AG10803 (cell line): ENCODE measurements around the gene GTPBP6.
A peak's percentile ranks its signal among the peaks of the same experiment; 100 is the strongest.

ENCODE experiments used
- DNase-seq: peaks from one replicate; pipeline ENCODE4 v3.0.0; 2010; ENCODE audit warnings: low read depth
- H3K4me3 ChIP-seq: 2 replicates; pipeline ENCODE4 v1.5.1; 2011; ENCODE audit warnings: mild to moderate bottlenecking, low read length, control low read depth
- CTCF ChIP-seq: conservative IDR thresholded peaks from 2 replicates; pipeline ENCODE4 v1.5.1; 2011; ENCODE audit warnings: mild to moderate bottlenecking, low read length, control low read depth, inconsistent platforms

The GTPBP6 gene

GRCh38 chrX:361231-362145, 42.9 kb upstream of the GTPBP6 start:
- no peak for DNase-seq
- TF ChIP-seq CTCF: no peak
- no peak overlapping the region for H3K4me3 ChIP-seq

GRCh38 chrX:360496-361150, 42.0 kb upstream of the GTPBP6 start:
- no peak for DNase-seq
- no peak overlapping the region for H3K4me3 ChIP-seq
- TF ChIP-seq CTCF: no peak

- TF ChIP-seq CTCF: no peak
- no peak overlapping the region for H3K4me3 ChIP-seq
- DNase-seq: no peak
Measured at GRCh38 chrX:358651-359143, 40.1 kb upstream of the GTPBP6 start.

GRCh38 chrX:357693-358471, 39.3 kb upstream of the GTPBP6 start:
- peak; percentile 34 for DNase-seq
- no peak for TF ChIP-seq CTCF
- no peak overlapping the region for H3K4me3 ChIP-seq

- no peak for DNase-seq
- H3K4me3 ChIP-seq: no peak overlapping the region
- no peak for TF ChIP-seq CTCF
Measured at GRCh38 chrX:357035-357692, 38.6 kb upstream of the GTPBP6 start.

GRCh38 chrX:356385-357034, 37.9 kb upstream of the GTPBP6 start:
- no peak for TF ChIP-seq CTCF
- H3K4me3 ChIP-seq: no peak overlapping the region
- DNase-seq: peak; percentile 94
